Natural killer cell (primary cell): Measurements from ENCODE around the gene MEX3B. TPM values are rescaled to one million over a fixed set of nuclear protein-coding genes. Genes with fewer than 3 reads are reported as not detected.

Experiments used
- ATAC-seq, 3 donors: fragments of 150-1000 bp in 2 of 3; fragments of 200-7000 bp in 1 of 3; cut with Tn5 transposase; 1 replicate in 1 of 3; 2 replicates in 2 of 3; pipeline ENCODE4 v1.10.0; 2021; ENCODE audit warnings: mild to moderate bottlenecking in 2 of 3, moderate library complexity in 2 of 3
- DNase-seq, 2 donors: peaks; one replicate each; pipeline versions ENCODE4 v3.0.0 to v3.0.0-alpha.2; 2013 to 2021; ENCODE audit warnings: mixed read lengths in 1 of 2
- H3K27ac ChIP-seq: one replicate; pipeline ENCODE4 v1.5.1; 2013; ENCODE audit warnings: mild to moderate bottlenecking, low read length
- H3K27me3 ChIP-seq: one replicate; pipeline ENCODE4 v1.6.1; 2013; ENCODE audit warnings: low read length; ENCODE audit not compliant: control insufficient read depth, insufficient read depth
- H3K36me3 ChIP-seq: one replicate; pipeline ENCODE4 v1.6.1; 2013; ENCODE audit warnings: low read length; ENCODE audit not compliant: control insufficient read depth, insufficient read depth
- H3K4me1 ChIP-seq: one replicate; pipeline ENCODE4 v1.6.1; 2013; ENCODE audit warnings: low read length; ENCODE audit not compliant: control insufficient read depth, insufficient read depth
- H3K4me3 ChIP-seq: one replicate; pipeline ENCODE4 v1.5.1; 2013; ENCODE audit warnings: low read length
- H3K9me3 ChIP-seq: one replicate; pipeline ENCODE4 v1.6.1; 2013; ENCODE audit warnings: low read length; ENCODE audit not compliant: control insufficient read depth, insufficient read depth
- H3K27ac Mint-ChIP-seq, 2 donors: one replicate each; pipeline ENCODE4 v1.8.0; 2022; ENCODE audit warnings: mild to moderate bottlenecking in 2 of 2, mixed read lengths in 2 of 2, moderate library complexity in 1 of 2
- H3K27me3 Mint-ChIP-seq, 2 donors: one replicate each; pipeline ENCODE4 v1.8.0; 2022; ENCODE audit warnings: low read depth in 2 of 2, mixed read lengths in 2 of 2
- H3K36me3 Mint-ChIP-seq: one replicate; pipeline ENCODE4 v1.8.0; 2022; ENCODE audit warnings: mixed read lengths
- H3K4me1 Mint-ChIP-seq, 2 donors: one replicate each; pipeline ENCODE4 v1.8.0; 2022; ENCODE audit warnings: mixed read lengths in 2 of 2
- H3K4me3 Mint-ChIP-seq: one replicate; pipeline ENCODE4 v1.8.0; 2022; ENCODE audit warnings: mild to moderate bottlenecking, moderate library complexity, mixed read lengths
- H3K9me3 Mint-ChIP-seq, 2 donors: one replicate each; pipeline ENCODE4 v1.8.0; 2022; ENCODE audit warnings: mixed read lengths in 2 of 2
- WGBS: methylation state at CpG from one replicate; pipeline ENCODE4 v1.1.7; 2013; ENCODE audit warnings: missing lambda C conversion rate; ENCODE audit not compliant: insufficient coverage; 5-methylcytosine and 5-hydroxymethylcytosine counted together
- intact Hi-C: fragments of 100-400 bp; cut with micrococcal nuclease; formaldehyde crosslinking; loops from one replicate; pipeline ENCODE4 v1.14.2; 2022
- total RNA-seq, 4 donors: library from RNA; stranded (reverse); fragments of 120-200 nt in 1 of 4; gene quantifications; one replicate each; pipeline versions ENCODE4 v1.2.3 to v1.2.4, GENCODE V29; 2013 to 2022
- TF ChIP-seq, protein P1 (sequence below): fragments of 200-600 bp; IDR thresholded peaks from one replicate; pipeline ENCODE4 v1.8.0; 2022; ENCODE audit warnings: antibody characterized with exemption

Gene MEX3B
- total RNA-seq, 3 donors from 2014 or later (not counting 1 experiment from before 2014, with no cell fraction given): 1.4 to 2.4 (median 1.7) TPM

DNA sequence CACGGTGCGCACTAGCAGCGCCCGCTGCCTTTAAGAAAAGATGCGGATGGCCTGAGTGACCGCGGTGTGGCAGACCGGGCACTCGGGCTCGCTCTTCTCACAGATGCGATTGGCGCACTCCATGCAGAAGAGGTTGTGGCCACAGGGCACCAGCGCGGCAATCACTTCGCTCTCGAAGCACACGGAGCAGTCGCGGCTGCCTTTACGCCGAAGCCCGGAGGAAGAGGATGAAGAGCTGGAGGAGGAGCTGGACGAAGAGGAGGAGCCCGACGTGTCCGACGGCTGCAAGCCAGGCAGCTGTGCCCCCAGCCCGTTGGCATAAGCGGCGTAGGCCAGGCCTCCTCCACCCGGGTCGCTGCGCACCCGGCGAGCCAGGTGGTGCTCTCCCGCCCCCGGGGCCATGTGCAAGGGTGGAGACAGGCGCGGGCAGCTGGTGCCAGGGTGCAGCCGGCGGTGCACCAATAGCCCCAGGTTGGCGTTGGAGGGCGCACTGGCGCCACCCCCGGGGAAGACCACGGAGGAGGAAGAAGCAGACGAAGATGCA is 2.6 kb downstream of the MEX3B start:
- Mint-ChIP-seq H3K27ac (no peak overlapping the region), H3K36me3 (no peaks in the 10 kb centered on the region), H3K4me1 (peaks cover 7 to 33% of the 10 kb centered on the region in 2 donors), H3K9me3 (no peaks in the 10 kb centered on the region), H3K4me3 (peak overlapping the region; percentile 86), H3K27me3 (peaks cover 0 to 14% of the 10 kb centered on the region in 2 donors)
- ATAC-seq (no peak), DNase-seq (no peak)
- no peak overlapping the region for H3K27ac ChIP-seq
- H3K27me3 ChIP-seq: peaks cover 10% of the 10 kb centered on the region
- H3K4me3 ChIP-seq: no peak overlapping the region
- peaks cover 24% of the 10 kb centered on the region for H3K4me1 ChIP-seq
- no peaks in the 10 kb centered on the region for H3K36me3 ChIP-seq
- WGBS: 96% methylated on average over 47 of the region's 47 CpGs
- intact Hi-C loops: no loop called here
- TF ChIP-seq, protein P1, sequence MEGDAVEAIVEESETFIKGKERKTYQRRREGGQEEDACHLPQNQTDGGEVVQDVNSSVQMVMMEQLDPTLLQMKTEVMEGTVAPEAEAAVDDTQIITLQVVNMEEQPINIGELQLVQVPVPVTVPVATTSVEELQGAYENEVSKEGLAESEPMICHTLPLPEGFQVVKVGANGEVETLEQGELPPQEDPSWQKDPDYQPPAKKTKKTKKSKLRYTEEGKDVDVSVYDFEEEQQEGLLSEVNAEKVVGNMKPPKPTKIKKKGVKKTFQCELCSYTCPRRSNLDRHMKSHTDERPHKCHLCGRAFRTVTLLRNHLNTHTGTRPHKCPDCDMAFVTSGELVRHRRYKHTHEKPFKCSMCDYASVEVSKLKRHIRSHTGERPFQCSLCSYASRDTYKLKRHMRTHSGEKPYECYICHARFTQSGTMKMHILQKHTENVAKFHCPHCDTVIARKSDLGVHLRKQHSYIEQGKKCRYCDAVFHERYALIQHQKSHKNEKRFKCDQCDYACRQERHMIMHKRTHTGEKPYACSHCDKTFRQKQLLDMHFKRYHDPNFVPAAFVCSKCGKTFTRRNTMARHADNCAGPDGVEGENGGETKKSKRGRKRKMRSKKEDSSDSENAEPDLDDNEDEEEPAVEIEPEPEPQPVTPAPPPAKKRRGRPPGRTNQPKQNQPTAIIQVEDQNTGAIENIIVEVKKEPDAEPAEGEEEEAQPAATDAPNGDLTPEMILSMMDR: no peak
- H3K9me3 ChIP-seq: no peaks in the 10 kb centered on the region

DNA sequence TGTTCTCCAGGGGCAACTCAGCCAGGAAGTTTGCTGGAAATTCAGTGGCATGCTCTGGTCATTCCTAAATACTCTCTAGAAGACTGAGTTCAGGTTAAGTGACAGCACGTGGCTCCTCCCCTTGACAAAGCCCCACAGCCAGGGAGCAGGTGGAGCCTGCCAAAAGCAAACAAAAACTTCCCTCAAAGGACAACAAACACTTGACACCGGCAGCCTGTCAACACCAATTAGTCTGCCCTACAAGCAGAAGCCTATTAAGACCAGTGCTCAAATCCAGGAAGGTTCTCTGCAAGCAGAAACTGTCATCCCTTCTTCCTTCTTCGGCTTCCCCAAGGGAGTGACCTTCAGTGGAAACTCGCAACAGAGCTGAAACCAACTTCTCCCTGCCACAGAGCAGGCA is 5.0 kb downstream of the MEX3B start:
- 74% methylated on average over 4 of the region's 4 CpGs for WGBS
- no peaks in the 10 kb centered on the region for H3K36me3 ChIP-seq
- DNase-seq (no peak), ATAC-seq (no peak)
- H3K27ac Mint-ChIP-seq: no peak overlapping the region
- H3K9me3 Mint-ChIP-seq: no peaks in the 10 kb centered on the region
- H3K4me3 Mint-ChIP-seq: no peak overlapping the region
- no peak overlapping the region for H3K4me3 ChIP-seq
- H3K36me3 Mint-ChIP-seq: no peaks in the 10 kb centered on the region
- H3K27me3 Mint-ChIP-seq: peaks cover 0 to 10% of the 10 kb centered on the region in 2 donors
- no peaks in the 10 kb centered on the region for H3K9me3 ChIP-seq
- H3K4me1 ChIP-seq: peaks cover 18% of the 10 kb centered on the region
- H3K27ac ChIP-seq: no peak overlapping the region
- intact Hi-C loops: no loop called here
- TF ChIP-seq, protein P1: no peak
- H3K4me1 Mint-ChIP-seq: peaks cover 0 to 19% of the 10 kb centered on the region in 2 donors
- peaks cover 10% of the 10 kb centered on the region for H3K27me3 ChIP-seq

DNA sequence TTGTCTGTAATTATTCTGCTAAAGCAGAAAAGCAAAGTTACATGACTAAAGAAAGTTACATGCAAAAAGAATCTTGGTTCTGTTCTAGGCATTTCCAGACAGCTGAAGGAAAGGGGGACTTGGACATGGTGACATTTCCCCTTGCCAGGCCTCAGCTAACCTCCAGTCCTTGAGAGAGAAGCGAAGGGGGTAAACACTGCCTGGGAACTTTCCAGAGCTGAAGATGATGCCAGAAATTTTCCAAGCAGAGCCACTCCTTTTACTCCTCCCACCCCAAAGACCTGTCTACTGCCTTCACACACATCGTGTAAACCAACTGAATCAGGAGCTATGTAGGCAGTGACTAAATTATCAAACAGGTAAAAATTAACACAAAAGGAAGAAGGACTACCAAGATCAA is 5.4 kb downstream of the MEX3B start:
- Mint-ChIP-seq H3K27ac (no peak overlapping the region), H3K9me3 (no peaks in the 10 kb centered on the region), H3K4me3 (no peak overlapping the region), H3K4me1 (peaks cover 0 to 19% of the 10 kb centered on the region in 2 donors), H3K27me3 (peaks cover 0 to 10% of the 10 kb centered on the region in 2 donors), H3K36me3 (no peaks in the 10 kb centered on the region)
- Histone ChIP-seq H3K9me3 (no peaks in the 10 kb centered on the region), H3K4me1 (peaks cover 18% of the 10 kb centered on the region), H3K27ac (no peak overlapping the region), H3K36me3 (no peaks in the 10 kb centered on the region), H3K27me3 (peaks cover 10% of the 10 kb centered on the region), H3K4me3 (no peak overlapping the region)
- DNase-seq (no peak), ATAC-seq (no peak)
- TF ChIP-seq, protein P1: no peak
- WGBS: 85% methylated on average over 2 of the region's 2 CpGs
- intact Hi-C loops: no loop called here

DNA sequence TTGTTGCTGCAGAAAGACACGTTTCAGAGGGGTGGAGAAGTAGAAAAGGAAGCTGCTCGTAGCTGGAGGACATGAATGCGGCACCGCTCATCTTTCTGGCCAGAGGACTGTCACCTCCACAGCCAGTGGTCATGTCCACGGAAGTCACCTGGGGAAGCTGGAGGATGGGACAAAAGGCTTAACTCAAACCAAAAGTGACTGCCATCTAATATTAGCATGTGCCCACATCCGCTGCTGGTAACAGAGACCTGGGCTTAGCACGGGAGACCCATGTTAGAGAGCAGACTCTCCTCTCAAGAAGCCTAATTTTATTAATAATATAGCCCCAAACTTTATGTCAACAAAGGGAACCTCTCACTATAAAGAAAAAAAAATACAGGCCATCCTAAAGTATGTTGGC is 5.9 kb downstream of the MEX3B start:
- no peak overlapping the region for H3K27ac ChIP-seq
- WGBS: 84% methylated on average over 7 of the region's 7 CpGs
- Mint-ChIP-seq H3K4me3 (no peak overlapping the region), H3K4me1 (peaks cover 0 to 15% of the 10 kb centered on the region in 2 donors), H3K27me3 (peaks cover 0 to 10% of the 10 kb centered on the region in 2 donors), H3K36me3 (no peaks in the 10 kb centered on the region), H3K9me3 (no peaks in the 10 kb centered on the region), H3K27ac (no peak overlapping the region)
- no peak for DNase-seq
- ATAC-seq: no peak
- peaks cover 5% of the 10 kb centered on the region for H3K27me3 ChIP-seq
- TF ChIP-seq, protein P1: no peak
- H3K9me3 ChIP-seq: no peaks in the 10 kb centered on the region
- no peaks in the 10 kb centered on the region for H3K36me3 ChIP-seq
- peaks cover 13% of the 10 kb centered on the region for H3K4me1 ChIP-seq
- intact Hi-C loops: no loop called here
- H3K4me3 ChIP-seq: no peak overlapping the region
